Ascending aorta (tissue), 2 donors: ENCODE data around the gene SORCS3. TPM values are rescaled to one million over a fixed set of nuclear protein-coding genes. Genes with fewer than 3 reads are reported as not detected.

Experiments
- DNase-seq, 2 donors: peaks; one replicate each; pipeline ENCODE4 v3.0.0-alpha.2; 2019; ENCODE audit warnings: low spot score in 2 of 2
- H3K27ac ChIP-seq, 2 donors: fragments of 200-600 bp; sonication (generic); one replicate each; pipeline ENCODE4 v1.5.1; 2016 to 2017; ENCODE audit warnings: mild to moderate bottlenecking in 1 of 2
- H3K27me3 ChIP-seq: fragments of 200-600 bp; sonication (generic); one replicate; pipeline ENCODE4 v1.5.1; 2017
- H3K36me3 ChIP-seq, 2 donors: fragments of 200-600 bp; sonication (generic); one replicate each; pipeline ENCODE4 v1.5.1; 2016
- H3K4me1 ChIP-seq, 2 donors: fragments of 200-600 bp; sonication (generic); one replicate each; pipeline ENCODE4 v1.5.1; 2016 to 2017; ENCODE audit warnings: mild to moderate bottlenecking in 1 of 2
- H3K4me3 ChIP-seq, 2 donors: fragments of 200-600 bp; sonication (generic); one replicate each; pipeline ENCODE4 v1.5.1; 2016 to 2017; ENCODE audit warnings: mild to moderate bottlenecking in 1 of 2
- H3K9me3 ChIP-seq, 2 donors: fragments of 200-600 bp; sonication (generic); one replicate each; pipeline ENCODE4 v1.5.1; 2016
- CTCF ChIP-seq, 3 experiments: fragments of 200-600 bp in 2 of 3; fragments of 450-650 bp in 1 of 3; sonication (generic) in 2 of 3; IDR thresholded peaks; one replicate each; pipeline ENCODE4 v1.5.1; 2016 to 2019; ENCODE audit warnings: antibody characterized with exemption in 3 of 3, mild to moderate bottlenecking in 1 of 3, moderate library complexity in 1 of 3
- intact Hi-C: fragments of 100-400 bp; cut with DNase I; formaldehyde crosslinking; loops from one replicate; pipeline ENCODE4 v1.15.1; 2023
- total RNA-seq: library from RNA; depleted of rRNA; stranded (reverse); fragments of >200 nt; gene quantifications from one replicate; pipeline ENCODE4 v1.1.0, GENCODE V29; 2016

SORCS3 gene
- not detected for total RNA-seq

GRCh38 chr10:104641187-104641936, at the start of gene SORCS3:
SORCS3 (plus strand) TSS chr10:104641290.
- intact Hi-C loops = no loop called here
- H3K27me3 ChIP-seq = peaks cover 8% of the 10 kb centered on the region

GRCh38 chr10:104591441-104591840, 49.6 kb upstream of the SORCS3 start:
- H3K9me3 ChIP-seq = no peaks in the 10 kb centered on the region
- intact Hi-C loops = no loop called here
- H3K27me3 ChIP-seq = no peaks in the 10 kb centered on the region
- H3K27ac ChIP-seq = no peak overlapping the region
- DNase-seq = no peak
- no peak for TF ChIP-seq CTCF (IDR thresholded peaks at IDR 0.05)
- H3K4me1 ChIP-seq = no peaks in the 10 kb centered on the region
- H3K4me3 ChIP-seq = no peak overlapping the region
- no peaks in the 10 kb centered on the region for H3K36me3 ChIP-seq

More at GRCh38 chr10:104641187-104641936, at the start of gene SORCS3:
- Histone ChIP-seq H3K36me3 (no peaks in the 10 kb centered on the region), H3K9me3 (no peaks in the 10 kb centered on the region), H3K4me3 (peak within 1 kb of the TSS; percentile 2 to 8), H3K27ac (no peak within 1 kb of the TSS), H3K4me1 (no peaks in the 10 kb centered on the region)
- DNase-seq = no peak
- no peak for TF ChIP-seq CTCF (IDR thresholded peaks at IDR 0.05)

GRCh38 chr10:104601166-104601565, 39.9 kb upstream of the SORCS3 start:
- Histone ChIP-seq H3K4me3 (no peak overlapping the region), H3K4me1 (no peaks in the 10 kb centered on the region), H3K27me3 (no peaks in the 10 kb centered on the region), H3K36me3 (no peaks in the 10 kb centered on the region), H3K27ac (no peak overlapping the region), H3K9me3 (no peaks in the 10 kb centered on the region)
- TF ChIP-seq CTCF (IDR thresholded peaks at IDR 0.05) = no peak
- no peak for DNase-seq
- intact Hi-C loops = no loop called here

- Histone ChIP-seq H3K27me3 (no peaks in the 10 kb centered on the region), H3K4me1 (no peaks in the 10 kb centered on the region), H3K9me3 (no peaks in the 10 kb centered on the region), H3K27ac (no peak overlapping the region), H3K4me3 (no peak overlapping the region), H3K36me3 (no peaks in the 10 kb centered on the region)
- TF ChIP-seq CTCF (IDR thresholded peaks at IDR 0.05) = no peak
- no peak for DNase-seq
- intact Hi-C loops = no loop called here
Measured at GRCh38 chr10:104608091-104608828, 32.8 kb upstream of the SORCS3 start.

- Histone ChIP-seq H3K4me3 (no peak overlapping the region), H3K27me3 (no peaks in the 10 kb centered on the region), H3K27ac (no peak overlapping the region), H3K36me3 (no peaks in the 10 kb centered on the region), H3K4me1 (no peaks in the 10 kb centered on the region), H3K9me3 (no peaks in the 10 kb centered on the region)
- intact Hi-C loops = no loop called here
- DNase-seq = no peak
- no peak for TF ChIP-seq CTCF (IDR thresholded peaks at IDR 0.05)
Measured at GRCh38 chr10:104612571-104613205, 28.4 kb upstream of the SORCS3 start.
